ENCODE data around the gene PNPLA1.

Gene PNPLA1

GRCh38 chr6:36324191-36324590, 54.3 kb downstream of the PNPLA1 start:
- DNase-seq (ENCODE audit: low spot score): no peak
- TF ChIP-seq, protein P1, sequence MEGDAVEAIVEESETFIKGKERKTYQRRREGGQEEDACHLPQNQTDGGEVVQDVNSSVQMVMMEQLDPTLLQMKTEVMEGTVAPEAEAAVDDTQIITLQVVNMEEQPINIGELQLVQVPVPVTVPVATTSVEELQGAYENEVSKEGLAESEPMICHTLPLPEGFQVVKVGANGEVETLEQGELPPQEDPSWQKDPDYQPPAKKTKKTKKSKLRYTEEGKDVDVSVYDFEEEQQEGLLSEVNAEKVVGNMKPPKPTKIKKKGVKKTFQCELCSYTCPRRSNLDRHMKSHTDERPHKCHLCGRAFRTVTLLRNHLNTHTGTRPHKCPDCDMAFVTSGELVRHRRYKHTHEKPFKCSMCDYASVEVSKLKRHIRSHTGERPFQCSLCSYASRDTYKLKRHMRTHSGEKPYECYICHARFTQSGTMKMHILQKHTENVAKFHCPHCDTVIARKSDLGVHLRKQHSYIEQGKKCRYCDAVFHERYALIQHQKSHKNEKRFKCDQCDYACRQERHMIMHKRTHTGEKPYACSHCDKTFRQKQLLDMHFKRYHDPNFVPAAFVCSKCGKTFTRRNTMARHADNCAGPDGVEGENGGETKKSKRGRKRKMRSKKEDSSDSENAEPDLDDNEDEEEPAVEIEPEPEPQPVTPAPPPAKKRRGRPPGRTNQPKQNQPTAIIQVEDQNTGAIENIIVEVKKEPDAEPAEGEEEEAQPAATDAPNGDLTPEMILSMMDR (IDR thresholded peaks at IDR 0.05; ENCODE audit: extremely low read depth, missing control alignments): no peak

- DNase-seq (ENCODE audit: low spot score): no peak
- TF ChIP-seq, protein P1 (IDR thresholded peaks at IDR 0.05; ENCODE audit: extremely low read depth, missing control alignments): no peak
These were observed 54.9 kb downstream of the PNPLA1 start for GRCh38 chr6:36324715-36325114.

GRCh38 chr6:36326356-36326995, 56.6 kb downstream of the PNPLA1 start:
- no peak for DNase-seq (ENCODE audit: low spot score)
- TF ChIP-seq, protein P1 (IDR thresholded peaks at IDR 0.05; ENCODE audit: extremely low read depth, missing control alignments): no peak

- TF ChIP-seq, protein P1 (IDR thresholded peaks at IDR 0.05; ENCODE audit: extremely low read depth, missing control alignments): no peak
- DNase-seq (ENCODE audit: low spot score): no peak
These were observed 57.5 kb downstream of the PNPLA1 start for GRCh38 chr6:36327226-36327918.

DNA sequence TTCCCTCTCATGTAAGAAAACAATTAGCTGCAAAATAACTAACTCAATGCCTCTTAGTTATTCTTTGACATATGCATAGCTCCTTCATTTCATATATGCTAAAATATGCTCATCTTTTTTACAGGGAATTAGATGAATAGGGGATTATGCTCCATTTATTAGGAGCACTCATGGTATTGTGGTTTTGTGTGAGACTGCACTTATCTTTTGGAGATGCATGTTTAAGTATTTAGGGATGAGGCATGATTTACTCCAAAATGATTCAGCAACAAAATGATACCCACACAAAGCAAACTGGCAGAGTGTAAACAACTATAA, 58.0 kb downstream of the PNPLA1 start:
- TF ChIP-seq, protein P1 (IDR thresholded peaks at IDR 0.05; ENCODE audit: extremely low read depth, missing control alignments): no peak
- no peak for DNase-seq (ENCODE audit: low spot score)

DNA sequence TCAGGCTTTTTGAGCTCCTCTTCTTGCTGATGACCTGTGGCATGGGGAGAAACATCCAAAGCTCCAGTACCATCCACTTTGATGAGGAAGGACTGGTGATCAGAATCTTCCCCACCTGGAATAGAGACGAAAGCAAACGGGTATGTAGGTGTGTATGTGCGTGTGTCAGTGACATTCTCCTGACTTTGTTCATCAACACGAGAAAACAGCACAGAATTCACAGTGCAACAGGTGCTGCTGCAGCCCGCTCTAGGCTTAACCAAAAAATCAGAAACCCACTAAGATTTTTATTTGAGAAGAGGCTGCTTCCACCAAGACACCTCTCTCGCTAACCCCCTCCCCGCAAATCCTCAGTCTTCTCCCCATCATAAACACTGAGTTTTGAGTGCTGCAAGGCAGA, 58.7 kb downstream of the PNPLA1 start:
- TF ChIP-seq, protein P1 (IDR thresholded peaks at IDR 0.05; ENCODE audit: extremely low read depth, missing control alignments): no peak
- no peak for DNase-seq (ENCODE audit: low spot score)

- TF ChIP-seq, protein P1 (IDR thresholded peaks at IDR 0.05; ENCODE audit: extremely low read depth, missing control alignments): no peak
- DNase-seq (ENCODE audit: low spot score): no peak
These were observed 60.0 kb downstream of the PNPLA1 start for GRCh38 chr6:36329798-36330291.
